Upper lobe of left lung (tissue), 4 donors: ENCODE measurements around the gene TRIM44.

Experiments used
- CTCF ChIP-seq, 6 experiments: fragments of 450-650 bp in 4 of 6; fragments of 200-600 bp in 2 of 6; sonication (generic) in 2 of 6; IDR thresholded peaks; one replicate each; pipeline ENCODE4 v1.5.1; 2016 to 2019; ENCODE audit warnings: antibody characterized with exemption in 6 of 6
- EP300 ChIP-seq, 4 donors: sonication (generic); formaldehyde crosslinking; IDR thresholded peaks; one replicate each; pipeline ENCODE4 v1.5.1; 2017; ENCODE audit warnings: antibody characterized with exemption in 4 of 4, control low read depth in 2 of 4
- POLR2A ChIP-seq, 4 donors: fragments of 450-650 bp; IDR thresholded peaks; one replicate each; pipeline ENCODE4 v1.5.1; 2016 to 2017; ENCODE audit warnings: antibody characterized with exemption in 4 of 4, mild to moderate bottlenecking in 2 of 4
- POLR2AphosphoS5 ChIP-seq, 2 donors: sonication (generic); formaldehyde crosslinking; IDR thresholded peaks; one replicate each; pipeline ENCODE4 v1.5.1; 2017; ENCODE audit warnings: antibody characterized with exemption in 2 of 2

- no peak for TF ChIP-seq CTCF (IDR thresholded peaks at IDR 0.05)
- no peak for TF ChIP-seq POLR2A (IDR thresholded peaks at IDR 0.05)
- no peak for TF ChIP-seq EP300 (IDR thresholded peaks at IDR 0.05)
- TF ChIP-seq POLR2AphosphoS5 (IDR thresholded peaks at IDR 0.05) = no peak
Measured at GRCh38 chr11:35836205-35836604, 173.6 kb downstream of the TRIM44 start.
